ENCODE results near the gene ZBTB4.
"Not testable (repeated sequence)": the region's sequence is repeated elsewhere in the genome, so short reads cannot be mapped to it uniquely, and the experiment has no call there.

ZBTB4 gene

DNA sequence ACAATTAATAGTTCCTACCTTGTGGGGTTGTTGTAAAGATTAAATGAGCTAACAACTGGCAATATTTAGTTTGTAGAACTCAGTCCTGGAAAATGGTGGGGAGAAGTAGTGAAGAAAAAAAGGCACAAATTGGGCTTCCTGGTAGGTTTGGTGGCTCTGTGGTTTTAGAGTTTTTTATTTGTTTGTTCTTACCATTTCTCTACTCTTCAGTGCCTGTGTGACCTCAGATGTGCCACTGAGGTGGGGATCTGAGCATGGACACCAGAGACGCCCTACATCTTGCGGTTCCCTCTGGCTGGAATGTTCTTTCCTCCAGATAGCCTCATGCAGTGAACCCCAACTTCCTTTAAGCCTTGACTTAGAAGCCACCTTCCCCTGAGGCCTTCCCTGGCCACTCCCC is 7.7 kb downstream of the ZBTB4 start:
- no peak for TF ChIP-seq CTCF (IDR thresholded peaks at IDR 0.05; ENCODE audit: control insufficient read depth, insufficient read depth, low read depth, low read length, missing control alignments)
- DNase-seq (ENCODE audit: low read depth): no peak
- no peak overlapping the region for H3K4me3 ChIP-seq (ENCODE audit: control insufficient read depth, low read depth, low read length)

DNA sequence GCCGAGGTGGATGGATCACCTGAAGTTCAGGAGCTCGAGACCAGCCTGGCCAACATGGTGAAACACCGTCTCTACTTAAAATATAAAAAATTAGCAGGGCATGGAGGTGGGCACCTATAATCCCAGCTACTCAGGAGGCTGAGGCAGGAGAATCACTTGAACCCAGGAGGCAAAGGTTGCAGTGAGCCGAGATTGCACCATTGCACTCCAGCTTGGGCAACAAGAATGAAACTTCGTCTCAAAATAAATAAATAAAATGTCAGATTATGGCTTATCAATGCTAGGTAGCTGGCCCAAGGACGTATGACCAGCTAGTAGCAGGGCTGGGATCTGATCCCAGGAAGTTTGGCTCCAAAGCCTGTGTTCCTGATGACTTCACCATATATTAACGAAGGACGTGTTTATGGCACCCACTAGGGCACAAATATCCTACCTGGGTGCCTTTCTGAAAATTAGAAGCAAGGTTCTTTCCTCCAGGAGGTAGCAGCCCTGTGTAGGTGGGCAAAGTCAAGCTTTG is 8.9 kb downstream of the ZBTB4 start:
- DNase-seq (ENCODE audit: low read depth); H3K4me3 ChIP-seq (ENCODE audit: control insufficient read depth, low read depth, low read length): not testable (repeated sequence)

DNA sequence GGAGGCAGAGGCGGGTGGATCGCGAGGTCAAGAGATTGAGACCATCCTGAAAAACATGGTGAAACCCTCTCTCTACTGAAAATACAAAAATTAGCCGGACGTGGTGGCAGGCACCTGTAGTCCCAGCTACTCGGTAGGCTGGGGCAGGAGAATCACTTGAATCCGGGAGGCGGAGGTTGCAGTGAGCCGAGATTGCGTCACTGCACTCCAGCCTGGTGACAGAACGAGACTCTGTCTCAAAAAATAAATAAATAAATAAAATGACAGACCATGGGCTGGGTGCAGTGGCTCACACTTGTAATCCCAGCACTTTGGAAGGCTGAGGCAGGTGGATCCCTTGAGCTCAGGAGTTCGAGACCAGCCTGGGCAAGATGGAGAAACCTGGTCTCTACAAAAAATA is 9.6 kb downstream of the ZBTB4 start:
- DNase-seq (ENCODE audit: low read depth); H3K4me3 ChIP-seq (ENCODE audit: control insufficient read depth, low read depth, low read length): not testable (repeated sequence)

- no peak overlapping the region for H3K4me3 ChIP-seq (ENCODE audit: control insufficient read depth, low read depth, low read length)
- no peak for DNase-seq (ENCODE audit: low read depth)
- no peak for TF ChIP-seq CTCF (IDR thresholded peaks at IDR 0.05; ENCODE audit: control insufficient read depth, insufficient read depth, low read depth, low read length, missing control alignments)
Measured at GRCh38 chr17:7468804-7469389, 10.5 kb downstream of the ZBTB4 start.

DNA sequence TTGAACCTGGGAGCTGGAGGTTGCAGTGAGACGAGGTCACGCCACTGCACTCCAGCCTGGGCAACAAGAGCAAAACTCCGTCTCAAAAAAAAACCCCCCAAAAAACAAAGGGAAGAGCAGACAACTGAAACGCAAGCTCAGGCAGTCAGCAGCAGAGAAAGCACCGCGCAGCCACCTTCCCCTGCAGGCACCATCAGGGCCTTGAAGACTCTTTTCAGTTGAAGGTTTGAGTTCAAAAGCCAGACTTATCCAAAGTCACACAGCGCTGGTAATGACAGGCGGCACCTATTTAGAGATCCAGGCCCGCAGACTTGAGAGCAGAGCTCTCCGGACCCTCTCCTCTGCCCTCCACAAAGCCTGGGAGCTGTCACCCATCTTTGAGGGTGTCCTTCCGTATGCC is 11.1 kb downstream of the ZBTB4 start:
- no peak overlapping the region for H3K4me3 ChIP-seq (ENCODE audit: control insufficient read depth, low read depth, low read length)
- TF ChIP-seq CTCF (IDR thresholded peaks at IDR 0.05; ENCODE audit: control insufficient read depth, insufficient read depth, low read depth, low read length, missing control alignments): no peak
- no peak for DNase-seq (ENCODE audit: low read depth)

DNA sequence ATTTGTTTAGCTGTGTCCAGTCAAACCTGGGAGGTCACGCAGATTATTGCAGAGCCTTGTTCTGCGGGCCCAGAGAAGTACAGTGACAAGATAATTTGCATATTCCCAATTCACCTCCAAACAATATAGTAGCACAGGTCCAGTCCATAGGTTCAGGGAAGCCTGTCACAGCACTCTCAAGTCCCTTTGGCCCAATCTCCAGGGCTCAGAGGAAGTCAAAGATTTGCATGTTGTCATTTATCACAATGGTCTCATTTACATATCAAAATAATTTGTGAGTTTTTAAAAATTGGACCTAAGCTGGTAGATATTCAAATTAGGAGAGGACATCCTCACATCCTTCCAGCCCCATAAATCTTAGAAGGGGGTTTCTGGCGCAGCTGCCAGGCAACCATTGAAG is 11.9 kb downstream of the ZBTB4 start:
- TF ChIP-seq CTCF (IDR thresholded peaks at IDR 0.05; ENCODE audit: control insufficient read depth, insufficient read depth, low read depth, low read length, missing control alignments): no peak
- H3K4me3 ChIP-seq (ENCODE audit: control insufficient read depth, low read depth, low read length): no peak overlapping the region
- no peak for DNase-seq (ENCODE audit: low read depth)

DNA sequence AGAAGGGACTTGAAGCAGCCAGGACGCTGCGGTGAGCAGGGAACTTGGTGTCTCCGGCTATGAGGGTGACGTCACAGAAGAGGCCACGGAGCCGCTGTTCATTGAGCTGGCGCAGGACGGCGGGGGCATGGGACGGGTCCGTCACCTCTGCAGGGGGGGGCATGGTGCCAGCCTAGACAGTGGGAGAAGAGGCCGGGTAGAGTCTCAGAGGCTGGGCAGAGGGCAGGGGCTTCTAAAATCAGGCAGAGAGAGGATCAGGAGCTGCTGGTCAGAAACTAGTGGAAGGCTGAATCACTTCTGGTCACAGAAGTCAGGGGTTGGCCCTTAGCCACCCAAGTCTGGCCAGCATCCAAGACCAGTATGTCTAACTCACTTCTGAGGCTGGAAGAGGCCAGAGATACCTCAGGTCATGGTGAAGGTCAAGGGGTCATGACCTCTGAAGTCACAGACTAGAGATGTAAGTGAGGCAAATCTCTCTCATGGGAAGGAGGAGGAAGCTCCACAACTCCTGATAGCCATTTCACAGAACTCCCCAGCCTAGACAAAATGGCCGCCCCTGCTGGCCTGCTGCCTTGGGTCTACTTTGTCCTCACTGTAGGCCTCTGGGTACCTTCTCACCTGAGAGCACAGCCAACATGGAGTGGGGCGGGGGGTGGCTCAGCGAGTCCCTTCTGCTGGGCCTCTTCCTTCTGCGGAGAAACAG is 12.6 kb downstream of the ZBTB4 start:
- no peak for DNase-seq (ENCODE audit: low read depth)
- no peak for TF ChIP-seq CTCF (IDR thresholded peaks at IDR 0.05; ENCODE audit: control insufficient read depth, insufficient read depth, low read depth, low read length, missing control alignments)
- H3K4me3 ChIP-seq (ENCODE audit: control insufficient read depth, low read depth, low read length): no peak overlapping the region

DNA sequence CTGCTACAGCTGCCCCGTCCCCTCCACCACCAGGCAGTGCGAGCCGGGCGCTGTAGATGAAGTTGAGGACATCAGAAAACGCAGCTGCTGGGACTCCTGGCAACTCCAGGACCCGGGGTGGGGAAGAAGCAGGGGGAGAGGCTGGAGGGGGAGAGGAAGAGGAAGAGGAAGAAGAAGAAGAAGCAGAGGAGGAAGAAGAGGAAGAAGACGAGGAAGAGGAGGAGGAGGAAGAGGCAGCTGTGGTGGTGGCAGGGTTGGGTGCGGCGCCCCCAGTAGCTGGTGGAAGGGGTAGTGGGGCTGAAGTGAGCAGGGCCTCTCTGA is 13.2 kb downstream of the ZBTB4 start:
- H3K4me3 ChIP-seq (ENCODE audit: control insufficient read depth, low read depth, low read length): no peak overlapping the region
- TF ChIP-seq CTCF (IDR thresholded peaks at IDR 0.05; ENCODE audit: control insufficient read depth, insufficient read depth, low read depth, low read length, missing control alignments): no peak
- no peak for DNase-seq (ENCODE audit: low read depth)

All from AG09309 (cell line).